Epithelial cell of alveolus of lung (primary cell): Measurements from ENCODE around the gene SPINK5. TPM values are rescaled to one million over a fixed set of nuclear protein-coding genes. Genes with fewer than 3 reads are reported as not detected.

ENCODE experiments used
- total RNA-seq: library from RNA; depleted of rRNA; stranded (reverse); fragments of >200 nt; gene quantifications from 2 replicates; pipeline ENCODE4 v1.2.1, GENCODE V29; 2015

Gene SPINK5, protein sequence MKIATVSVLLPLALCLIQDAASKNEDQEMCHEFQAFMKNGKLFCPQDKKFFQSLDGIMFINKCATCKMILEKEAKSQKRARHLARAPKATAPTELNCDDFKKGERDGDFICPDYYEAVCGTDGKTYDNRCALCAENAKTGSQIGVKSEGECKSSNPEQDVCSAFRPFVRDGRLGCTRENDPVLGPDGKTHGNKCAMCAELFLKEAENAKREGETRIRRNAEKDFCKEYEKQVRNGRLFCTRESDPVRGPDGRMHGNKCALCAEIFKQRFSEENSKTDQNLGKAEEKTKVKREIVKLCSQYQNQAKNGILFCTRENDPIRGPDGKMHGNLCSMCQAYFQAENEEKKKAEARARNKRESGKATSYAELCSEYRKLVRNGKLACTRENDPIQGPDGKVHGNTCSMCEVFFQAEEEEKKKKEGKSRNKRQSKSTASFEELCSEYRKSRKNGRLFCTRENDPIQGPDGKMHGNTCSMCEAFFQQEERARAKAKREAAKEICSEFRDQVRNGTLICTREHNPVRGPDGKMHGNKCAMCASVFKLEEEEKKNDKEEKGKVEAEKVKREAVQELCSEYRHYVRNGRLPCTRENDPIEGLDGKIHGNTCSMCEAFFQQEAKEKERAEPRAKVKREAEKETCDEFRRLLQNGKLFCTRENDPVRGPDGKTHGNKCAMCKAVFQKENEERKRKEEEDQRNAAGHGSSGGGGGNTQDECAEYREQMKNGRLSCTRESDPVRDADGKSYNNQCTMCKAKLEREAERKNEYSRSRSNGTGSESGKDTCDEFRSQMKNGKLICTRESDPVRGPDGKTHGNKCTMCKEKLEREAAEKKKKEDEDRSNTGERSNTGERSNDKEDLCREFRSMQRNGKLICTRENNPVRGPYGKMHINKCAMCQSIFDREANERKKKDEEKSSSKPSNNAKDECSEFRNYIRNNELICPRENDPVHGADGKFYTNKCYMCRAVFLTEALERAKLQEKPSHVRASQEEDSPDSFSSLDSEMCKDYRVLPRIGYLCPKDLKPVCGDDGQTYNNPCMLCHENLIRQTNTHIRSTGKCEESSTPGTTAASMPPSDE
- total RNA-seq: not detected in 2 replicates

DNA sequence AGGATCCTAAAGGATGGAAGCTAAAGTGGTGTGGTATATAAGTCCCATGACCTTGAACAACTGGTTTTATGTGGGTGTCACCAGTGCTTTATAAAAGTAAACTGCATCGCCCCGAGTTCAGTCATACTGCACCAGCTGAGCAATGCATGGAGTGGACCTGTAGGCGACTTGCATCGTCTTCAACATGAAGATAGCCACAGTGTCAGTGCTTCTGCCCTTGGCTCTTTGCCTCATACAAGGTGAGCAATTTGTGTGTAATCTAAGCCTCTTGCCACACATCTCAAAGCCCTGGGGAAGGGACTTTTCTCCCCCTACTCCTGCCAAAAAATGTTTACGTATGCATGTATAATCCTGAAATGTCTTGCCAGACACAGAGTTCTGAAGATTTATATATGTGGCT, at the start of gene SPINK5:
Gene SPINK5, plus strand, starts transcription at position 120 of the 400 bp plus-strand sequence. Its CDS starts 65 bp downstream, at position 185.

DNA sequence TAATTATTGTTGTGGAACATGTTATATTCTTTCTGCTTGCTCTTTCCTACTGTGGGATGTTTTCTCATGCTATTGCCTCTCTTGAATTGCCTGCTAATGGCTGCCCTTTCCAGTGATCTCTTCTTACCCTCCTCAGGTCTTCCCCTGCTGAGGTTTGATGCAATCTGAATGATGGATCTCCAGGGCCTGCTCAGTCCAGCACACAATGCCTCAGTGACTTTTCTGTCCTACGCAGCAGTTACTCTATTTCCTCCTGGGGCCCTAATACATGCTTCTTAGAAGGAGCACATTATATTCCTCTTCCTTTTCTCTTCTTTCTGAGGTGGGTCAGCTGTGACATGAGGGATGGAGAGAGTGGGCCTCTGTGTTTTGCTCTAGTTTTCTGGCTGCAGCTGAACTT, 104.5 kb downstream of the SPINK5 start, which contains the start of gene SPINK14:
Gene SPINK14, plus strand, starts transcription at position 301 of the 400 bp plus-strand sequence. CDS start 1,187 bp downstream, outside the sequence.

Other genes with a start within 250 kb of the SPINK5 start
- gene SPINK1, start 232.3 kb upstream of the SPINK5 start, total RNA-seq: 0.26 TPM in 1 of 2 replicates, not detected in the other
- not detected in 2 replicates for gene SCGB3A2, start 185.3 kb upstream of the SPINK5 start, total RNA-seq
- 2.3 TPM in 1 of 2 replicates, not detected in the other for gene C5orf46, start 157.4 kb upstream of the SPINK5 start, total RNA-seq
- not detected in 2 replicates for gene SPINK14, start 104.6 kb downstream of the SPINK5 start, total RNA-seq
- gene SPINK6, start 139.1 kb downstream of the SPINK5 start, total RNA-seq: not detected in 2 replicates
- gene MARCOL, start 174.5 kb downstream of the SPINK5 start, total RNA-seq: not detected in 2 replicates
- gene SPINK13, start 204.8 kb downstream of the SPINK5 start, total RNA-seq: not detected in 2 replicates
- not detected in 2 replicates for gene SPINK7, start 248.4 kb downstream of the SPINK5 start, total RNA-seq